Stimulated activated naive CD4-positive, alpha-beta T cell treated with Interleukin-2 at 50 U/mL for 16 hours (primary cell): Measurements from ENCODE around the gene RABL2A.
"Not testable (repeated sequence)": the region's sequence is repeated elsewhere in the genome, so short reads cannot be mapped to it uniquely, and the experiment has no call there.

ENCODE experiments used
- DNase-seq: peaks from one replicate; lab custom pipeline; 2025; lab: John Stamatoyannopoulos, UW

The RABL2A gene

GRCh38 chr2:113609822-113610221 is 17.2 kb upstream of the RABL2A start:
- not testable (repeated sequence) for DNase-seq

GRCh38 chr2:113621002-113621401 is 6.1 kb upstream of the RABL2A start:
- DNase-seq: not testable (repeated sequence)

GRCh38 chr2:113625906-113626305 is 1.2 kb upstream of the RABL2A start:
- DNase-seq: not testable (repeated sequence)

- not testable (repeated sequence) for DNase-seq
Observed at GRCh38 chr2:113632849-113633345, 5.8 kb downstream of the RABL2A start.

- DNase-seq: not testable (repeated sequence)
Observed at GRCh38 chr2:113635358-113635757, 8.3 kb downstream of the RABL2A start.

- not testable (repeated sequence) for DNase-seq
Observed at GRCh38 chr2:113636226-113636625, 9.2 kb downstream of the RABL2A start.

GRCh38 chr2:113638084-113638483 is 11.0 kb downstream of the RABL2A start:
- not testable (repeated sequence) for DNase-seq

- not testable (repeated sequence) for DNase-seq
Observed at GRCh38 chr2:113646217-113646616, 19.2 kb downstream of the RABL2A start.

GRCh38 chr2:113650834-113651815 is 24.1 kb downstream of the RABL2A start:
- not testable (repeated sequence) for DNase-seq

- not testable (repeated sequence) for DNase-seq
Observed at GRCh38 chr2:113652599-113652998, 25.5 kb downstream of the RABL2A start.

GRCh38 chr2:113656031-113656624 is 29.1 kb downstream of the RABL2A start:
- DNase-seq: not testable (repeated sequence)

GRCh38 chr2:113657735-113658134 is 30.7 kb downstream of the RABL2A start:
- DNase-seq: not testable (repeated sequence)

- not testable (repeated sequence) for DNase-seq
Observed at GRCh38 chr2:113663285-113664060, 36.4 kb downstream of the RABL2A start.

GRCh38 chr2:113664761-113665533 is 37.9 kb downstream of the RABL2A start:
- DNase-seq: not testable (repeated sequence)

GRCh38 chr2:113669013-113669412 is 41.9 kb downstream of the RABL2A start:
- not testable (repeated sequence) for DNase-seq

- no peak for DNase-seq
Observed at GRCh38 chr2:113672326-113672932, 45.4 kb downstream of the RABL2A start.

GRCh38 chr2:113675875-113676274 is 48.8 kb downstream of the RABL2A start:
- DNase-seq: no peak

GRCh38 chr2:113676623-113677266 is 49.7 kb downstream of the RABL2A start:
- DNase-seq: no peak

GRCh38 chr2:113677330-113677729 is 50.3 kb downstream of the RABL2A start:
- no peak for DNase-seq

- no peak for DNase-seq
Observed at GRCh38 chr2:113679457-113679856, 52.4 kb downstream of the RABL2A start.
